Inflammatory macrophage treated with lipopolysaccharide for 1 hour (primary cell): ENCODE data around the gene PCCA.

Experiments
- DNase-seq, 2 donors: peaks; one replicate each; pipeline ENCODE4 v3.0.0-alpha.2; 2020 to 2022

The PCCA gene

DNA sequence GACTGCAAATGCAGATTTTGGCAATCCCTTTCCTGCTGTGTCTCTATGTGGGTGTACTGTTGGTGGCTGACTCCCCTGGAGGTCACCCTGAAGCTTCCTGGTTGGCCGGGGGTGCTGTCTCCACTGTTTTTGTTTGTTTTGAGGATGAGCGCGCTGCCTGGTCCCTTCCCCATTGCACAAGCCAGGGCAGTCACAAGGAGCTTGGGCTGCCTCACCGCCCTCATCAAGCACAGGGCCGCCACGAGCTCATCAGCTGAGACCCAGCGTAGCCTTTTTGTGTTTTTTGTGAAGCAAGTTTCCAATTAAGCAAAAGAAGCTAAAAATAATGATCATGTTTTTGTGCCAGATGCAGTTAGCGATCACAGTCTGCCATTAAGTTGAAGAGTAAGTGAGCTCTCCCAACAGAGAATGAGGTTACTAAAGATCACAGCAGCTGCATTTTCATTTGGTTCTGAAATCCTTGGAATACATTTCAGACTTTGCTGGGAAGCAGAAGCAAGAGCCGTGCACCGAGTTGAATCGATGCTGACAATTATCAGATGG is 441.8 kb downstream of the PCCA start:
- peak; percentile 21 to 69 for DNase-seq

DNA sequence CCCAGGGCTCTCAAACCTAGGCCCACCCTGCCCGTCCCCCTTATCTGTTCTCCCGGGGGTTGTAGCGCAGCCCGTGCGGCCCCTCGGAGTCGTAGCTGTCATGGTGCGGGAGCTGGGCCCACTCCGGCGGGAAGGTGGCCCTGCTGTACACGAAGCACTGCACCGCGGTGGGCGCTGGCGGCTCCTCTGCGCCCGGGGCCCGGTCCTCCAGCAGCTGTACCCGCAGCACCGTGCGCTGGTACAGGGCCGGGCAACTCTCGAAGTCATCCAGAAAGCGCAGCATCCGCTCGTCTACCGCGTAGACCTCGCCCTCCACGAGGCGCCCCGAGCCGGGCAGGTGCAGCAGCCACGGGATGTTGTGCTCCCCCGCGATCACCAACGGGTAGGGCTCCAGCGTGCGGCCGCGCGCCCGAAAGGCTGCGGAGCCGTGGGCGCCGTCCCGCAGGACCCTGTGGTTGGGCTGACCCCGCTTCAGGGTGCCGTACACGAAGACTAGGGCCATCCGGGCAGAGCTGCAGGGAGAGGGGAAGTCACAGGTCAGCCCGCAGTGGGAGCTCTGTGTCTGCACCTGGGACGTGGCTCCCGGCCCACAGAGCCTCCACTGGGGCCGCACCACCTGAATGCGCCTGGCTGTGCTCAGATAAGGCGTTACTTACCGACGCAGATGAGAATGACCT is 443.3 kb downstream of the PCCA start:
- DNase-seq, result no peak

DNA sequence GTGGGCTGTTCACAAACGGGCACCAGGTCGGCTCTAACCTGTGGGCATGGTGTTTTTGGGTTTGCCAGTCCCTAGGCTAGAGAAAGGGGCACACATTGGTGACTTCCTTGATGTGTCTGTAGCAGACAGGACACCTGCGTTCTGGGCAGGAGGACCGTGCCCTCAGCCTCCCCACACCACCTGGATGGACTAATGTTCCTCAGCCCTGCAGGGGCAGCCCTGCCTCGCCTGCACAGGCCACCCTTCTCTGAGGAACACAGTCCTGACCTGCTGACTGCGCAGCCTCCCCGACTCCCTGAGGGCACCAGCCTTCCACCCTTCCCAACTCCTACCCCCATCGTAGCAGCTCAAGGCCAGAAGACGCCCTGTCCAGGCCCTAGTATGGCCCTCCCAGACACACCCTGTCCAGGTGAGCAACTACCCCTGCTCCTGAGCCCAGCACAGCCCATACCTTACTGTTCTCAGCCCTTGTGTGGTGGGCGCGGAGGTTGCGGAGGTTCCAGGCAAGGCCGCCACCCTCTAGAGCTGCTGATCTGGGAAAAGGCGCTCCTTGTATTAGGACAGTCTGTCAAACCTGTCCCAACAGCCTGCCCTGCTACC is 444.0 kb downstream of the PCCA start:
- no peak for DNase-seq

- DNase-seq, result no peak
These were observed 444.7 kb downstream of the PCCA start for GRCh38 chr13:100533588-100534041.

- no peak for DNase-seq
These were observed 445.4 kb downstream of the PCCA start for GRCh38 chr13:100534147-100534843.

DNA sequence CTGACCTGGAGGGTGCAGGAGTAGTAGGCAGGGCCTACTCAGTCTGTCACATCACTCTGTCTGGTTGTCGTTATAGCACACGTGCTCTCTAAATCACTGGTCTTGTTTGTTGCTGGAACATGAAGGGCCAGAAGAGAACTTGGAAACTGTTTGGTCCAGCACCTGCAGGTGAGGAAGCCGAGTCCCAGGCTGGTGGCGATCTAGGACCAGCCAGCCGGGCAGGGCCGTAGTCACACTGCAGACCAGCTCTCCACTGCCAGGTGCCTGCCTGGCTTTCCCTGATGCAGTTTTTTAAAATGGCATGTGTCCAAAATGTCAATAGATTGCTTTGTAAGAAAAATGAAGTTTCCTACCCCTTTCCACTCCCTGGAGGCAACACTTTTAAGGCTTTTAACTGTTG is 446.0 kb downstream of the PCCA start:
- no peak for DNase-seq

GRCh38 chr13:100535426-100536135 is 446.7 kb downstream of the PCCA start:
- no peak for DNase-seq

- no peak for DNase-seq
These were observed 447.8 kb downstream of the PCCA start for GRCh38 chr13:100536643-100537180.

GRCh38 chr13:100537486-100537885 is 448.6 kb downstream of the PCCA start:
- no peak for DNase-seq

DNA sequence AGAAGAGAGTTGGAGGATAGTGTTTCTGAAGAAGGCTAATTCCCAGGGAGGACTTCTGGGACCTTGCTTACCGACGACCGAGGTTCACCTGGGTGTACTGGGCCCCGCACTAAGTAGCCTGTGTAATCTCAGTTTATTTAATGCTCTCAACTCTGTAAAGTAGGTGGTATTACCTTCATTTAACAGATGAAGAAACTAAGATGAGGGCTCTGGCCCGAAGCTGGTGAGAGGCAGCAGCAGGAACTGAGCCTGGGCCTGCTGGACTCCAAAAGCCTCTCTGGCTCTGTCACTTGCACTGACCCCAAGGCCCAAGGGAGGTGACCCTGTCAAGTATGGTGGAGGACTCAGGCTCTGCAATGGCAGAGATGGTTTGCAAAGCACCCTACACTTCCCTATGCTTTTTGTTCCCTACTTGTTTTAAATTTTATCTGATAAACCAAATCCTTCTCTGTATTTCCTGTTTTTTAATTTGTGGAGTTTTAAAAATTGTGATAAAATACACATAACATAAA is 449.1 kb downstream of the PCCA start:
- no peak for DNase-seq

DNA sequence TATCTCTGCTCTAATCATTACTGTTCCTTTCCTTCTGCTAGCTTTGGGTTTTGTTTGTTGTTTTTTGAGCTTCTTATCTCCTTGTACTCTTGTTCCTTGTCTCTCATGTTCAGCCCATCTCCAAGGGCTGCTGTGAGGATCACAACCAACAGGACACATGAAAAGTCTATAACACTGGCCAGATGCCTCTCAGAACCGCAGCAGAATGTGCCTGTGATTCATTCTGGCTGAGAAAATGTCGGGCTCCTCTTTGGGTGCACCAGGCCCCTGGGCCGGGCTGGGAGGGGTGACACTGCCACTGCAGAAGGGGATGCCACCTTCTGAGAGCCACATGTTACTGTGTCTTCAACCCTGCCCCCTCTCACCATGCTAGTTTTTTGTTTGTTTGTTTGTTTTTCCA is 451.7 kb downstream of the PCCA start:
- DNase-seq, result no peak

GRCh38 chr13:100541897-100542825 is 453.3 kb downstream of the PCCA start:
- no peak for DNase-seq

GRCh38 chr13:100542826-100543156 is 453.9 kb downstream of the PCCA start:
- peak; percentile 67 to 78 for DNase-seq

- DNase-seq, result no peak
These were observed 455.1 kb downstream of the PCCA start for GRCh38 chr13:100543872-100544602.

GRCh38 chr13:100544866-100545683 is 456.2 kb downstream of the PCCA start:
- no peak for DNase-seq

GRCh38 chr13:100545684-100546061 is 456.8 kb downstream of the PCCA start:
- no peak for DNase-seq

DNA sequence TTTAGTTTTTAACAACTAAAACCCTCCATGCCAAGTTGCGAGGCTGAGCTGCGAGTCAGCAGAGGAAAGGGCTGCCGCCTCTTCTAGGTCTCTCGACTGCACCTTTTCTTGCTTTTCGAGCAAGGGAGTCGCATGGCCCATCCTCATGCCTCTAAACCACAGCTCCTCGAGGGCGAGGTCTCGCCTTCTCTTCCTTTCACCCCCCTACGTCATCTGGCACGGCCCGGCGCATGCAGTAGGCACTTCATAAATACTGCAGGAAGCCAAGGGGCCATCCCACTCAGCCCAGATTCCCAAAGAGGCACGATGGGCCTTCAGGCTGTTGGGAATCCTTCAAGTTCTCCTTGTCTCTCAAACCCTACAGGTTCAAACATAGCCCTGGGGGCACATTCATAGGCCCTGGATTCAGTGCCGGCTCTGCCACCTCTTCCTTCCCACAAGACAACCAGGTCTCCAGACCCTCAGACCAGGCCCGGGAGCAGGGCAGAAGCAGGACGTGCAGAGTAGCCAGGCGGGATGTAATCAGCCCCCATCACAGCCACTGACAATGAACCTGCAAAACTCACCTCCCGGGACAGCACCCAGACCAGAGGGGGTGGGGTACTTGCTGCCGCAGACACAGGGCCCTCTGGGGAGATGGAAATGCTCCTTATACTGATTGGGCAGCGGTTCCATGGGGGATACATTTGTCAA is 458.0 kb downstream of the PCCA start:
- no peak for DNase-seq

- DNase-seq, result no peak
These were observed 458.9 kb downstream of the PCCA start for GRCh38 chr13:100547791-100548201.

DNA sequence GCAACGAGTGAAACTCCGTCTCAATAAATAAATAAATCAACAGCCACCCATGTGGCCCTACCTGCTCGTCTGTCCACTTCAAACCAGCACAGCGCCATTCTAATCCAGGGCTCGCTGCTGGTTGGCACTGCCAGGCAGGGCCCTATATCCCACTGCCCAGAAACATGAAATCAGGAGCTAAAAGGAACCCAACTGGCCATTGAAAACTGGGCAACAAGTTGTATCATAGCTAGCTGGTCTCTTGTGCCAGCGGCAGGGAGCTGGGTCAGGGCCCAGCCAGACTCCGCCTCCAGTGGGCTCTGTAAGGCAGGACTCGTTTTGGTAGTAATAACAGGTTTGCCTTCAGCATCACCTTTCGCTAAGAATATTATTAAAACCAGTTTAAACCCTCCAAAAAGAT is 460.4 kb downstream of the PCCA start:
- DNase-seq, result no peak
